Fibroblast of villous mesenchyme (primary cell): ENCODE data around the gene RPL28. TPM values are rescaled to one million over a fixed set of nuclear protein-coding genes. Genes with fewer than 3 reads are reported as not detected.

Experiments
- DNase-seq: peaks from one replicate; pipeline ENCODE4 v3.0.0-alpha.2; 2010; ENCODE audit warnings: low read depth
- H3K4me3 ChIP-seq: 2 replicates; pipeline ENCODE4 v1.5.1; 2011; ENCODE audit warnings: low read depth, mild to moderate bottlenecking, low read length
- CTCF ChIP-seq: IDR thresholded peaks from 2 replicates; pipeline ENCODE4 v1.5.1; 2012; ENCODE audit warnings: low read depth, mild to moderate bottlenecking, low read length; ENCODE audit not compliant: insufficient read depth
- total RNA-seq: library from RNA; depleted of rRNA; stranded (reverse); fragments of >200 nt; gene quantifications from 2 replicates; pipeline ENCODE4 v1.2.3, GENCODE V29; 2012

Gene RPL28
- 124 and 164 TPM in 2 replicates for total RNA-seq

GRCh38 chr19:55385724-55386492, at the start of gene RPL28:
Gene RPL28, plus strand, starts transcription at chr19:55385932. Its CDS starts 426 bp downstream, at chr19:55386358.
- H3K4me3 ChIP-seq = peak within 1 kb of the TSS; percentile 98
- peak; percentile 98 for DNase-seq
- no peak for TF ChIP-seq CTCF

GRCh38 chr19:55336101-55336500, 49.6 kb upstream of the RPL28 start:
- no peak for TF ChIP-seq CTCF
- no peak overlapping the region for H3K4me3 ChIP-seq
- no peak for DNase-seq

GRCh38 chr19:55339105-55339888, 46.4 kb upstream of the RPL28 start, which contains the start of gene KMT5C:
Gene KMT5C, plus strand, starts transcription at chr19:55339876. Its CDS starts 2,061 bp downstream, at chr19:55341937.
- TF ChIP-seq CTCF = peak; percentile 47
- peak within 1 kb of the TSS; percentile 77 for H3K4me3 ChIP-seq
- peak; percentile 100 for DNase-seq

GRCh38 chr19:55339889-55340783, 45.6 kb upstream of the RPL28 start:
- TF ChIP-seq CTCF = no peak
- H3K4me3 ChIP-seq = peak overlapping the region; percentile 77
- DNase-seq = no peak

GRCh38 chr19:55340784-55341147, 45.0 kb upstream of the RPL28 start:
- peak; percentile 22 for TF ChIP-seq CTCF

GRCh38 chr19:55341171-55341588, 44.6 kb upstream of the RPL28 start:
- peak; percentile 54 for DNase-seq
- TF ChIP-seq CTCF = no peak
- peak overlapping the region; percentile 77 for H3K4me3 ChIP-seq

More at GRCh38 chr19:55340784-55341147, 45.0 kb upstream of the RPL28 start:
- H3K4me3 ChIP-seq = peak overlapping the region; percentile 77
- DNase-seq = no peak
